ENCODE results near the gene LRRC72.

GRCh38 chr7:16579216-16579615 is 52.6 kb downstream of the LRRC72 start:
- no peak for TF ChIP-seq CTCF (IDR thresholded peaks at IDR 0.05)
- TF ChIP-seq POLR2AphosphoS5 (IDR thresholded peaks at IDR 0.05; ENCODE audit: low read depth, low read length) = no peak
- TF ChIP-seq SIN3A (IDR thresholded peaks at IDR 0.05; ENCODE audit: borderline replicate concordance, insufficient read depth, low read depth, low read length) = no peak
